MCF 10A (cell line): Measurements from ENCODE around the gene PIK3R3. TPM values are rescaled to one million over a fixed set of nuclear protein-coding genes. Genes with fewer than 3 reads are reported as not detected.

Experiments used
- BruUV-seq: library from RNA; stranded (reverse); fragments of 400-500 nt; replicated peaks from 2 replicates; lab custom pipeline; 2021; lab: Mats Ljungman, UMichigan
- CTCF ChIA-PET: fragments of 300-600 bp; sonication (Branson Sonifier 250); formaldehyde crosslinking; extraction: SDS; loops from one replicate; lab custom pipeline; 2021; ENCODE audit warnings: antibody characterized with exemption, inconsistent platforms; lab: Yijun Ruan, JAX
- POLR2A ChIA-PET: fragments of 300-600, 350-650 bp; sonication (Branson Sonifier 250); formaldehyde crosslinking; extraction: SDS; loops from one replicate; lab custom pipeline; 2020; ENCODE audit warnings: antibody characterized with exemption, inconsistent platforms; lab: Yijun Ruan, JAX
- DNase-seq: peaks from one replicate; pipeline ENCODE4 v3.0.0-alpha.2; 2018; ENCODE audit not compliant: unreplicated experiment
- H3K27ac Mint-ChIP-seq: one replicate; pipeline ENCODE4 v1.8.0; 2022; ENCODE audit warnings: mild to moderate bottlenecking, low read depth, mixed read lengths; ENCODE audit not compliant: unreplicated experiment
- H3K27me3 Mint-ChIP-seq: one replicate; pipeline ENCODE4 v1.8.0; 2022; ENCODE audit warnings: mixed read lengths; ENCODE audit not compliant: insufficient read depth, unreplicated experiment
- H3K36me3 Mint-ChIP-seq: one replicate; pipeline ENCODE4 v1.8.0; 2022; ENCODE audit warnings: mild to moderate bottlenecking, moderate library complexity, mixed read lengths; ENCODE audit not compliant: insufficient read depth, unreplicated experiment
- H3K4me1 Mint-ChIP-seq: one replicate; pipeline ENCODE4 v1.8.0; 2022; ENCODE audit warnings: mixed read lengths; ENCODE audit not compliant: insufficient read depth, unreplicated experiment
- H3K4me3 Mint-ChIP-seq: one replicate; pipeline ENCODE4 v1.8.0; 2022; ENCODE audit warnings: mild to moderate bottlenecking, moderate library complexity, mixed read lengths; ENCODE audit not compliant: unreplicated experiment
- H3K9me3 Mint-ChIP-seq: one replicate; pipeline ENCODE4 v1.8.0; 2022; ENCODE audit warnings: mixed read lengths; ENCODE audit not compliant: unreplicated experiment
- CTCF ChIP-seq: fragments of 200-600 bp; IDR thresholded peaks from one replicate; pipeline ENCODE4 v1.8.0; 2022; ENCODE audit warnings: antibody characterized with exemption, mild to moderate bottlenecking; ENCODE audit not compliant: unreplicated experiment
- intact Hi-C: fragments of 100-400 bp; cut with micrococcal nuclease; formaldehyde crosslinking; loops from 2 replicates; pipeline ENCODE4 v1.14.1; 2022
- total RNA-seq: library from RNA; stranded (reverse); gene quantifications from 2 replicates; pipeline ENCODE4 v1.2.3, GENCODE V29; 2022

PIK3R3 gene
- total RNA-seq, 1 experiment from 2014 or later, result 9.3 TPM

- ChIA-PET CTCF (interaction anchor here (0.7 kb wide), 2 partner anchors 219 to 276 kb away, joined by 3 read pairs; no protein-coding TSS in a partner anchor), POLR2A (no interaction called here)
- Mint-ChIP-seq H3K36me3 (peaks cover 42% of the 10 kb centered on the region), H3K27ac (no peak overlapping the region), H3K4me3 (no peak overlapping the region), H3K9me3 (no peaks in the 10 kb centered on the region), H3K27me3 (no peaks in the 10 kb centered on the region), H3K4me1 (no peaks in the 10 kb centered on the region)
- no peak for DNase-seq
- intact Hi-C loops, result no loop called here
- TF ChIP-seq CTCF, result no peak
- BruUV-seq, result no TSS peak
Observed at GRCh38 chr1:46004492-46004891, 127.9 kb downstream of the PIK3R3 start.

- intact Hi-C loops, result no loop called here
- no peaks in the 10 kb centered on the region for H3K4me1 Mint-ChIP-seq
- H3K9me3 Mint-ChIP-seq, result no peaks in the 10 kb centered on the region
- H3K27me3 Mint-ChIP-seq, result no peaks in the 10 kb centered on the region
- no peak for TF ChIP-seq CTCF
- H3K36me3 Mint-ChIP-seq, result peaks cover 31% of the 10 kb centered on the region
- POLR2A ChIA-PET, result interaction anchor here (0.6 to 1.1 kb wide), 4 partner anchors 9 to 334 kb away, joined by 3 to 5 read pairs (median 3); no protein-coding TSS in a partner anchor
- BruUV-seq, result no TSS peak
- H3K27ac Mint-ChIP-seq, result no peak overlapping the region
- CTCF ChIA-PET, result no interaction called here
- DNase-seq, result no peak
- no peak overlapping the region for H3K4me3 Mint-ChIP-seq
Observed at GRCh38 chr1:46003315-46003714, 129.1 kb downstream of the PIK3R3 start.

GRCh38 chr1:46002551-46003150 lies 129.8 kb downstream of the PIK3R3 start:
- CTCF ChIA-PET, result no interaction called here
- no peaks in the 10 kb centered on the region for H3K27me3 Mint-ChIP-seq
- intact Hi-C loops, result no loop called here
- POLR2A ChIA-PET, result interaction anchor here (0.6 to 1.1 kb wide), 5 partner anchors 10 to 333 kb away, joined by 3 to 5 read pairs (median 3); no protein-coding TSS in a partner anchor
- no peak overlapping the region for H3K27ac Mint-ChIP-seq
- BruUV-seq, result no TSS peak
- H3K36me3 Mint-ChIP-seq, result peaks cover 24% of the 10 kb centered on the region
- H3K9me3 Mint-ChIP-seq, result no peaks in the 10 kb centered on the region
- no peak overlapping the region for H3K4me3 Mint-ChIP-seq
- TF ChIP-seq CTCF, result no peak
- no peaks in the 10 kb centered on the region for H3K4me1 Mint-ChIP-seq
- DNase-seq, result no peak

- H3K4me3 Mint-ChIP-seq, result no peak overlapping the region
- CTCF ChIA-PET, result interaction anchor here (0.5 kb wide), 1 partner anchor 123 kb away, joined by 5 read pairs; no protein-coding TSS in a partner anchor
- intact Hi-C loops, result no loop called here
- no peak for DNase-seq
- H3K27ac Mint-ChIP-seq, result no peak overlapping the region
- peaks cover 17% of the 10 kb centered on the region for H3K36me3 Mint-ChIP-seq
- POLR2A ChIA-PET, result interaction anchor here (1.1 kb wide), 1 partner anchor 22 kb away, joined by 3 read pairs; no protein-coding TSS in a partner anchor
- H3K9me3 Mint-ChIP-seq, result no peaks in the 10 kb centered on the region
- no peaks in the 10 kb centered on the region for H3K27me3 Mint-ChIP-seq
- TSS peak; percentile 20 for BruUV-seq
- no peaks in the 10 kb centered on the region for H3K4me1 Mint-ChIP-seq
- TF ChIP-seq CTCF, result no peak
Observed at GRCh38 chr1:46001081-46001785, 131.2 kb downstream of the PIK3R3 start.
